ENCODE measurements around the gene GTF3C5.

- TF ChIP-seq REST (IDR thresholded peaks at IDR 0.05; ENCODE audit: insufficient read depth in 1 of 2, low read depth in 2 of 2, low read length in 2 of 2) (no peak), POLR2AphosphoS5 (IDR thresholded peaks at IDR 0.05; ENCODE audit: low read depth, low read length) (no peak), TAF1 (IDR thresholded peaks at IDR 0.05; ENCODE audit: borderline replicate concordance, insufficient read depth, low read length) (no peak)
These were observed 279 bp downstream of the GTF3C5 start for GRCh38 chr9:133031130-133031422.

Data from PFSK-1 (cell line).